ENCODE data around the gene ADAMTS2.

The ADAMTS2 gene

DNA sequence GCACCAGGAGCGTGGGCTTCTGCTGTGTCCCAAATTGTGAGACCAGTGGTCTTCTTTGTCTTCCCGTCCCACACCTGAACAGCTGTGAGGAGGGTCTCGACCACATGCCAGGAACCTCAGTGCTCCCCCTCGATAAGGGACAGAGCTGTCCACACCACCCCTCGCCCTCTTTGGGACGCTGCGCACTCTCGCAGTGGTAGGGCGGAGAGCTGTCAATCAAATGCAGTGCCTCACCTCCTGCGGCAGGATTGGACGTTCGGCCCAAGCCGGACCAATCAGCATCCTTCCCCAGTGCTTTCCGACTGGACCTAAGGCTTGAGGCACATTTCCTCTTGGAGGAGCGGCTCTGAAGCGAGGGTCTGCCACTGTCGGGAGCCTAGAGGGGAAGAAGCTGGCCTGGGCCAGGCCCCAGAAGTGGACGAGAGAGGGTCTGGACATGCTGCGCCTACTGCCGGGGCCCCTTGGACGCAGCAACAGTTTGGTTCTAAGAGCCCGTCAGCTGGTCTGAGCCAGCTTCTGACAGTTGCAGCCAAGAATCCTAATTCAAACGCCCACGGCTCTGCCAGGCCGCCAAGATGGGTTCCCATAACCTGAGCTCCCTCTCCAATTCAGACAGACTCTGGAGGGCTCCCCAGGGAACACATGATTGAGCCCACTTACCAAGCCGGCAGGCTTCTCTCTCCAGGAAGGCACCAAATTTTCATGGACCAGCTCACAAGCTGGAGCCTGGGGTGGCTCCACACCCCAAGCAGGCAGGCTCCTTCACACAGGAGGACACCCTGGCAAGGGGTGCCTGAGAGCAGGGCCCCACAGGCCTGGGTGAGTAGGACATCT, 28.1 kb upstream of the ADAMTS2 start:
- no peak for DNase-seq (ENCODE audit: low read depth in 1 of 2, low spot score in 1 of 2)

DNA sequence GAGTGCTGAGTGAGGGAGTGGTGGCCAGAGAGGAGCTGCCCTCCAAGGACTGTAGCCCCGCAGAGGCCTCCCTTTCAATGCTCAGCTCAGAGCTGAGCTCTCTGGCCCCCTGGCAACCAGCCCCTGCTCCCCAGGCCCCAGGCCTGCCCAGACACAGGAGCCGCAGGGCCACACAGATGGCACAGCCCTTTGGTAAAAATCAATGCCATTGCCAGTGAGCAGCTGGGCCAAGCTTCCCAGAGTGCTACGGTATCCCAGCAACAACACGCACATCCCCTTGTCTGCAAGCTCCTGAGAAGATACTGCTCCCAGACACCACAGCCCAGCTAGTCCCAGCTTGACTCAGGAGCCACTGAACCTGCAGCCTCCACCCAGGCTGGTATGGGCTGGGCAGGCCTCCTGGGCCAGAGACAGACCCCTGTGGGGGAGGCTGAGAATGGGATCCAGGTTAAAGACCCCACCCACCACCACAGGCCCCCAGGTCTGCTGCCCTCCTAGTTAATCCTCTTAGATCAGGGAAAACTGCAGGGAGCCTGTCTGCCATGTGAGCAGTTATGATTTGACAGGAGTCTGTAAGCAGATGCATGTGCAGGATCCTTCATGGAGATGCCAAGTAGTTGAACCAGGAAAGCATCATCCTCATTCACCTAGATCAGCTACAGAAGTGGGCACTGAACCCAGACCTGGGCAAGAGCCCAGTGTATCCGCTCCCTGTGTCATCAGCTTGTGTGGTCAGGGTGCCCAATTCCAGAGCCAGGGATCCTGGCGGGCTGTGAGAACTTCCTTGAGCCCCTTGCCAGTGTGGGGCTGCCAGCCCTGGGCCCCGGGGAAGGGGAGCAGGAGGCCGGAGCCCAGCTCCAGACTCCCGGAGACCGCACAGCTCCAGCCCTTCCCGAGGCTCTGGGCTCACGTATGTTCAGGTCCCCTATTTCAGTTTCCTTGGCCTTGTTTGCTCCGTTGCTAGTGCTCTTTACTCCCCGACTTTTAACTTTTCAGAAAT, 26.7 kb upstream of the ADAMTS2 start:
- no peak for DNase-seq (ENCODE audit: low read depth in 1 of 2, low spot score in 1 of 2)

DNA sequence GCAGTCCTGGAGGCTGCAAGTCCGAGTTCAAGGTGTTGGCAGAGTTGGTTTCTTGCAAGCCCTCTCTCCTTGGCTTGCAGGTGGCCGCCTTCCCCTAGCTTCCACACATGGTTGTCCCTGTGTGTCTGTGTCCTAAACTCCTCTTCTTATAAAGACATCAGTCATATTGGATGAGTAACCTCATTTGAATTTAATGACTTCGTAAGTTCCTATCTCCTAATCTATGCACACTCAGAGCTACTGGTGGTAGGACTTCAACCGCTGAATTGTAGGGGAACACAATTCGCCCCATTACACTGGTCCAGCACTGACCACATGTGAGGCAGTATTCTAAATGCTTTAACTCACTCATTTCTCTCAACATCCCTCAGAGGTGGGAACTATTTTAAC, 25.9 kb upstream of the ADAMTS2 start:
- no peak for DNase-seq (ENCODE audit: low read depth in 1 of 2, low spot score in 1 of 2)

DNA sequence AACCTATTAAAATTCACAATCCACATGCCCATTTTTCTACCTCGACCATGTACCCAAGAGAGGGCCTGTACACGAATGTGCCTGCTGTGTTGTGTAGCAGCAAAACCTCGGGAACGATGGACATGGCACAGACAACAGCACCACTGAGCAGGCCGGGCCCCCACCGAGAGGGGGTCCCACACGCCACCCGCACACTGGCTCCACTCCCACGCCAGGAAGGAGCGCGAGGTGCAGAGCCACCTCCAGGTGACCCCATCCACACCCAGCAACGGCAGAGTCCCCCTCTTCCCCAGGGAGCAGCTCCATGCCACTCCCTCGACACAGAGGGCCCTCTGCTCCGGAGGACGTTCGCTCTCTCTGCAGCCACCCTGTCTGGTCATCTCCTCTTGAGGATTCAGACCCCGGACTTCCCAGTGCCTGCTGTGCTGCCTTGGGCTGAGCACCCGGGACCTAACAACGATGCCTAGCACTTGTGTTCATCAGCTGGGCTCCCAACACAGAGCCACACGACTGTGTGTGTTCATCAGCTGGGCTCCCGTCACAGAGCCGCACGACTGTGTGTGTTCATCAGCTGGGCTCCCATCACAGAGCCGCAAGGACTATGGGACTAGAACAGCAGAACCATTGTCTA, 25.3 kb upstream of the ADAMTS2 start:
- no peak for DNase-seq (ENCODE audit: low read depth in 1 of 2, low spot score in 1 of 2)

DNA sequence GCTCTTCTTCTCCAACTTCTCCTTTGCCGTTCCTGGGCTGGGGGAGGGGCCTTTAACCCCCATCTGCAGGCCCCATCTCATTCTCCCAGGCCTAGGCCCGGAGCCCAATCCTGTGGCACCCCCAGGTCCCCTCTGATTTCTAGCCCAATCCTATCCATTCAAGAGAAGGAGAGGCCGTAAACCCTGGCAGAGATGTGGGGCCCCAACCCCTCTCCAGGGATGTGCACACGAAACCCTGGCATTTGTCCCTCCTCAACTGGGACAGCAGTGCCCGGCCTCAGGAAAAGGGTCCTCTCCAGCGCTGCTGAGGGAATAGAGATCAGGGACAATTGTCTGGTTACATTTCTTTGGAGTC, 24.2 kb upstream of the ADAMTS2 start:
- no peak for DNase-seq (ENCODE audit: low read depth in 1 of 2, low spot score in 1 of 2)

DNA sequence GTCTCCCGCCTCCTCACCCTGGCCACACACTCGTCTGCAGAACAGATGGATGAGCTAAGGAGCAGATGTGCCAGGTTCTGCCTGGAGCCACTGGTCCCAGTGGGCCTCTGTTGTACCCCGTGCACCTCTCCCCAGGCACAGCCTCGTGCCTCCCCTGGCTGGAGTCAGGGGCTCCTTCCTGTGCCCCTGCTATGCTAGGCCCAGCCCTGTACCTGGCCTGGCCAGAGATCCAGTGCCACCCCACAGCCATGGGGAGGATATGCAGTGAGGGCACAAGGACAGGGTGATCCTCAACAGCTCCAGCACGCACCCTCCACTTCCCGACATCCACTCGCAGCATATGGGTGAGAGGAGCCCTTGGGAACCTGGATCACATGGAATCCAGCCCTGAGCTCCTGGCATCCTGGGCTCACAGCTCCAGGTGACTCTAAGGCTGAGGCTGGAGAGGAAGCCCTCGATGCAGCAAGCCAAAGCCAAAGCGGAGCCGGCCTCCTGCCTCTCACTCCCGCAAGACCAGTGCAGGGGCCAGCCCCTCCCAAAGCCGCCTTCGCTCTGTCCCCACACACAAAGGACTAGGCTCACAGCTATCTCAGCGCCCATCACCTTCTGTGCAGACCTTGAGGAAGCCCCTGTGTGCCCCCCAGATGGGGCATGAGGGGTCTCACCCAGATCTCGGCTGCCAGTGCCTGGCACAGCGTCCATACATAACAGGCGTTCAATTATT, 23.7 kb upstream of the ADAMTS2 start:
- DNase-seq (ENCODE audit: low read depth in 1 of 2, low spot score in 1 of 2), result no peak

DNA sequence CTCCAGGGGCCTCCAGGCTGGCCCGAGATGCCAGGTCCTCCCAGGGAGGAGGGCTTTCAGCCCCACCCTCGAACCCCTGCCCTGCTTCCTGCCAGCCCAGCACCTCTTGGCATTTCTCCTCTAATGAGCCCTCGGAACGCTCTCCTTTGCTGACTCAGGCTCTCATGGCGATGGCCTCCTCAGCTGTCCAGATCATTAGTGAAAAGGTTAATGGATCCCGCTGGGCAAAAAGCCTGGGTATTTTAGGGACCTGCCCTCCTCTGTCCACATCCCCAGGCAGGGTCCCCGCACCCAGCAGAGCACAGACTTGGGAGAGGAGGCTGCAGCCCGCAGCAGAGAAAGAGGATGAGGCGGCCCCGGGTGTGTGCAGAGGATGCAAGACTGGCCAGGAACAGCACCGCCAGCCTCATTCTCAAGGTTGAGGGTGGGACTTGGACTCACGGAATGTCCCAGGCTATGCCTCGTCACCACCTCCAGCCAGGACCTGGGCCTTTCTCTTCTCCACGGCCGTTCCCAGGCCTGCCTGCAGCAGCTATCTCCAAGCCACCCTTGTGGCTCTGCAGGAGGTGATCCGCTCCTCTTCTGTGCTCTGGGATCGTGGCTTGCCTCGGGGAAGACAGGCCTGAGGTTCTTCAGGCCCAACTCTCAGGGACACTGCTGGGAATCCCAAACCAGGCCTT, 23.0 kb upstream of the ADAMTS2 start:
- no peak for DNase-seq (ENCODE audit: low read depth in 1 of 2, low spot score in 1 of 2)

DNA sequence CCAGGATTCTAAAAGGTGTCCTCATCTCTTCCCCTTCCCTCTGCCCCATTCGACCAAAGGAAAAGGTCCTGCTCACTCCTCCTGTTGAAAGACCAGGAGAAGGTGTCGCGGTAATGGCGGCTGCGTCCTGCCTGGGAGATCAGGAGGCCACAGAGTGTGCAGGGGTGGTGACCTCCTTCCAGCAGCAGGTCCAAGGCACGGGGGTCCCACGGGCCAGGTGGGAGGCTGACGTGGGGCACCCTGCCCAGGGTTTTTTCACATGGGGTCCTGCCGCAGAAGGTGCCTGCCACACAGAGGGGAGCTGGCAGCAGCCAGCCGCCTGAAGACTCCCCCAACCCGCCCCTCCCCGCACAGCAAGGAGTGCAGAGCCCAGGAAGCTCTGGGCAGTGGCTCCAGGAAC, 22.2 kb upstream of the ADAMTS2 start:
- no peak for DNase-seq (ENCODE audit: low read depth in 1 of 2, low spot score in 1 of 2)

DNA sequence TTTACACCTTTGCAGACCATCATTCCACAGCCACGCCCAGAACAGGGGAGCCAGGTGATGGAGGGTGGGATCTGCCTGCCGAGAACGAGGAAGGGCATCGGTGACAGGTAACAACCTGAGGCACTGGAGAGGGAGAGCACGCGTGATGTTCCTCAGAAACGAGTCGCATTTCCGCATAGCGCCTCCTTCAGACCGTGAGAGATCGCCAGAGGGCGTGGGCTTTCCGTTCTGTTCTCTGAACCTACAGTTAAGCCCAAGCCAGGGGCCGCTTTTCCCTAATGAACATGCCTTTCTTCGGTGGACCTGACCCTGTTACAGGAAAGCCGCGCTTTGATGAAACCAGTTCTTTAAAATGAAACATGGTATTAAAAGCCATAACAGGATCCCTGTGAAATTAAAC, 17.1 kb upstream of the ADAMTS2 start:
- DNase-seq (ENCODE audit: low read depth in 1 of 2, low spot score in 1 of 2), result no peak

DNA sequence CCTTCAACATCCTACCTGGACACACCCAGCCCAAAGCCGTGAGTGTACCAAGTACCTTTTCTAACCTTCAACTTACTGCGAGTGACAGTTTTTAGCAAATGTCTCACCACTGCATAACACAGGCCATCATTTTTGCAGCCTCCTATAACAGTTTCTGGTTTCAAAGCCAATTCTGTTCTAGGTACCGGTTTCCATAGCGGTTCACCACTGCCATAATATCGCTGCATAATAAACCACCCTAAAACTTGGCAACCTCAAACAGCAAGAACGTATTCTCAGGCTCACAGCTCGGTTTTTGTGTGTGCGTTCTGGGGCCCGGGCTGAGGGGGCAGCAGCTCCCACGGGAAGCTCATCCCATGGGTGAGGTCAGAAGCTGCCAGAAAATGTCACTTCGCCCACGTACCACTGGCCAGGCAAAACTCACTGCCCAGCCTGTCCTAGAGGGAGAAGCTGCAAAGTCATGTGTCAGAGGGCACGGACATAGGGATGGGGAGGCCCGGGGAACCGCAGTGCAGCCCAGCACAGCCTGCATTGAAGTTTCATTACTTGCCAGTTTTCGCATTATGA, 15.9 kb upstream of the ADAMTS2 start:
- DNase-seq (ENCODE audit: low read depth in 1 of 2, low spot score in 1 of 2), result no peak

DNA sequence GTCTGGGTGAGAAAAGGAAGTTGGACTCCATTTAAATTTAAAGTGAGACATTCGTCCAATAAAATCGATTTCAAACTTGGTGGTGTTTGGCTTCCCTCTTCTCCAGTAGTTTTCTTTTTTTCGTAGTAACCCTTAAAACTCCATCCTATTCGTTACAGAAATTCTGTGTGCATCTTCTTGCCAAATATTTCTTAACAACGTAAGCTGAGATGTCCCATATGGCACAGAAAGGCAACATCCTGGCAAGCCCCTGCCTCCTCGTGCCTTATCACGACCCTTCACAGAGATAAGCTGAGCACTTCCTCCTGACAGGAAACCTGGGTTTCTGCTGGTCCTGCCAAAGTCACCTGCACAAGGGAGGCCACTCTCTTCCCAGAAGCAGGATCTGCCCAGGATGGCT, 11.8 kb upstream of the ADAMTS2 start:
- DNase-seq (ENCODE audit: low read depth in 1 of 2, low spot score in 1 of 2), result no peak

DNA sequence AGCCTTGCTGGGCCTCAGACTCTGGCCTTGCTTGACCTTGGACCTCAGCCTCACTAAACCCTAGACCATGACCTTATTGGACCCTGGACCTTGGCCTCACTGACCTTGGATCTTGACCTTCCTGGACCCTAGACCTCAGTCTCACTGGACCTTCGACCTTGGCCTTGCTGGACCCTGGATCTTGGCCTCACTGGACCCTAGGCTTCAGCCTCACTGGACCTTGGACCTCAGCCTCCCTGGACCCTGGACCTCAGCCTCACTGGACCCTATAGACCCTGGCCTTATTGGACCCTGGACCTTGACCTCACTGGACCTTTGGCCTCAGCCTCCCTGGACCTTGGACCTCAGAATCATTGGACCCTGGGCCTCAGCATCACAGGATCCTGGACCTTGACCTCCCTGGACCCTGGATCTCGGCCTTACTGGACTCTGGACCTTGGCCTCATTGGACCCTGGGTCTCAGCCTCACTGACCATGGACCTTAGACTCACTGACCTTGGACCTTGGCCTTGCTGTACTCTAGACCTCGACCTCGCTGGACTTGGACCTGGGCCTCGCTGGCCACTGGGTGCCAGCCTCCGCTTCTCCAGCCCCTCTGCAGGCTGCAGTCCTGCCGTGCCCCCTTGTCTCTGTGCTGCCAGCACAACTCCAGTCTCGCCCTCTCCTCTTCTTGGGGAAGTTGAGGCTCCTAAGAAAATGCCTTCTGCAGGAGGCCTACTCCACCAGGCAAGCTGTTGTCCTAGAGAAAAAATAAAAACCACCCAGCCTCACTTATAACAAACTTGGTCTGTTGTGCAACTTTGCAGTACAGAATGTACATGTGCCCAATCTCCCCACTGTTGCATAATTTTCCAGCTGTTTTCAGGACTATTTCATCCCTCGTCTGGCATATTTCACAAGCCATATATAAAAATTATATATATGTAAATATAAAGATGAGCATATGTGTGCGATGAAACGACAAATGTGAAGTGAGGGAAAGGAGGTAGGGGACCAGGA, 11.0 kb upstream of the ADAMTS2 start:
- no peak for DNase-seq (ENCODE audit: low read depth in 1 of 2, low spot score in 1 of 2)

DNA sequence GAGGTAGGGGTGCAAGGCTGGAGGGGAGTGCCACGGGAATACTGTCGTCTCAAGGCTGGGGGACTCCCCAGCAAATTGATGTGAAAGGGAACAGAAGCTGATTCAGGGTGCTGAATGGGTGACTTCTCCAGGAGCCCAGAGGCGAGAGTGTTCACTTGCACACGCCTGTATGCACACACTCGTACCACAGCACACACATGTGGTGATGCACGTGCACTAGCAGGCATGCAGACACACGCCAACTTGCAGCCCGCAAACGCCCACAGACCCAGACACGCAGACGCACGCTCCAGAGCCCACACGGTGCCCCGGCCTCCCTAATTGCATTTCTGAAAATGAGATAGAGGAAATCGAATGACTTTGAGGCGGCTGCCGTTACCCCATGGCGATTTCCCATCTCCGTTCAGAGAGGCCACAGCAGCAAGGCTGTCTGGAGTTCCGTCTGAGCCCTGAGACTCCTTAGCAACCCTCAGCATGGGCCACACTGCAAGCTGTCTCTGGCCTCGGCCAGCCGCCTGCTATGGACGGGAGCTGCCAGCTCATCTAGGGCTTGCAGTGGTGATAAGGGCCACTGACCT, 9.1 kb upstream of the ADAMTS2 start:
- DNase-seq (ENCODE audit: low read depth in 1 of 2, low spot score in 1 of 2), result no peak

DNA sequence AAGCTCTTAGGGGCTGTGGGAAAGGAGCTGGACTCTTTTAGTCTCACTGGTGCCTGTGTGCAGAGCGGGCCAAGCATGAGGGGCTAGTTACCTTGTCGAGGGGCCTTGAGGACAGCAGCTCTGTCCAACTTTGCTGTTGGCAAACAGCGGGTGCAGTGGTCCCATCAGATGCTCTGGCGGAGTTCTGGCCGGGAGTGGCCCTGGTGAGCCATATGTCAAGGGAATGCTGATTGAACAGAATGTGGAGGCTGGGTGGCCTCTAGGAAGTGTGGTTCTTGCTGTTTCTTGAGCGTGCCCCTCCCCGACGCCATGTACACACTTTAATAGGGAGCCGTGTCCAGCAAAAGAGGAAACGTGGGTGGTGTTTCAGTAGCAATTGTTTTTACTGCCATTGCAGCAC, 3.6 kb upstream of the ADAMTS2 start:
- DNase-seq (ENCODE audit: low read depth in 1 of 2, low spot score in 1 of 2), result no peak

DNA sequence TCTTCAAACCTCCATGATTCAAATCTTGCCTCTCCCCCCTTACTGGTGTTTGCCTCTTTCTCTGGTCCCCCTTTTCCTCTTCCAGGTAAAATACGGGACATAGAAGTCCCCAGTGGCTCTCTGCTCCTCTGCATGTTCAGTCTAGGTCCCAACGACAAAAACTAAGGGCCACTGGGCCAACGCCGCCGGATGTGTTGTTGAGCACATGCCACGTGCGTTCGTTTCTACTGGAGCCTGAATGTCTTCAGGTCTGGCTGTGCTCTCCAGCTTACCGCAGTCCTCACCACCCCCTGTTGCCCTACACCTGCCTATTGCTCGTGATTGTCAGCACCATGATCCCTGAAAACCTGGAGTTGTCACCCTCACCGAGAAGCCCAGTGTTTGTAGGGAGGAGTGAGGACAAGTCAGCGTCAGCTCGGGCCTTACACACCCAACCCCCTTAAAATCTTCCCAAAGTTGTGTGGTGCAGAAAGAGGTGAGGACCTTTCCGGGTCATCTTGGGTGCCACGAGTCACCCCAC, 2.8 kb upstream of the ADAMTS2 start:
- DNase-seq (ENCODE audit: low read depth in 1 of 2, low spot score in 1 of 2), result no peak

DNA sequence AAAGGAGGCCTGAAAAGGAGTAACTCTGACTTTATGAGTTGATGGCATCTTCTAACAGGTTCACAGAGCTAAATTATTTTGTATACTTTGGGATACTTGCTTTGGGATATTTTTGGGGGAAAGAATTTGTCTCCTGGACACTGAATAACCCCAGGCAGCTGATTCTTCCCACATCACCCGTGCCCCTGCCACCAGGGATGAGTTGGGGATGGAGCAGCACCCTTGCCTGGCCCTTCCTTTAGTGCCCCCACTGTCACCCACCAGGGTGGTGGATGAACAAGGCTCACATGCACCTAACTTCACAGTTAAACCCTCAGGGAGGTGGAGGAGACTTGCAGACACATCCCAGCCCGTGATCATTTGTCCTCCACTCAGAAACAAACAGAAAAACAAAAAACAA, 2.3 kb upstream of the ADAMTS2 start:
- DNase-seq (ENCODE audit: low read depth in 1 of 2, low spot score in 1 of 2), result no peak

DNA sequence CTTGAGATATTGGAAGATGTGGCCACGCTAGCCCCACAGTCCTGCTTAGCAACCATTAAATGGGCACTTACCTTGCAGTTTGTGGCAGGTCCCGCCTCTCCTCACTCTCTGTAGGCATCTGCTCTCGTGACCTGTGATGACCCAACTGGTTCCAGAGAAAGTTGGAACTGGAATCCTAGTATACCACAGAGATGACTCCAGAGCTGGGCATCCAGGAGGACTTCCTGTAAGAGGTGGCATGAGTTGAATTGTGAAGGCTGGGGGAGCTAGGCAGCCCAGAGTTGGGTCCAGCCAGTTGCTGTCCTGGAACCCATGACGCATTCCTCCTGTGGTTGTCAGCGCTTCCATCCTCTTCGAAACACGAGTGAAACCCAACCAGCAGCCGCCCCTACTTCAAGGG, 1.6 kb upstream of the ADAMTS2 start:
- no peak for DNase-seq (ENCODE audit: low read depth in 1 of 2, low spot score in 1 of 2)

DNA sequence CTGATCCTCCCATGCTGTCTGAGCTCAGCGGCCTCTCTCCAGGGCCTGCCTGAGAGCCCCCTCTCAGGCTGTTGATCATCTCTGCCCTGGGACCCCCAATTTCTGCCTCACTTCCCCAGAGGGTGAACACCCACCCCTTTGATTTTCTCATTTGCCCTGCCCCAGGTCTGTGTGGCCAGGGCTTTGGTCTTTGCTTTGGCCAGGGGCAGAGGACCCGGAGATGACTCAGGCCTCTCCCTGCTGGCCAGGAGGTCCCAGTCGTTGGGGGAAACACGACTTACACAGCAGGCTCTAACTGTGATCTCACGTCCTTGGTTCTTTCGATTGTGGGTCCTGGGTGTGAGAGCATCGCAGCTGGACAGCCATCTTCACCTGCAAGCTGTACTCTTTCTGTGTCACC, 1.1 kb upstream of the ADAMTS2 start:
- DNase-seq (ENCODE audit: low read depth in 1 of 2, low spot score in 1 of 2), result no peak

DNA sequence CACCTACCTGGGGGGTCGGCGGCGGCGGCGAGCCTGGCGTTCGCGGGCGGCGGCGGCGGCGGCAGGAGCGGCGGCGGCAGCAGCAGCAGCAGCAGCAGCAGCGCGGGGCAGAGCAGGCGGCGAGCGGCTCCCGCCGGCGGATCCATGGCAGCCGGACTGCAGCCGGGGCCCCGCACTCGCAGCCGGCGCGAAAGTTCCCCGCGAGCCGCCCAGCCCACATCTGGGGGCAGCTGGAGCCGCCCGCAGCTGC, 153 bp downstream of the ADAMTS2 start:
- DNase-seq (ENCODE audit: low read depth in 1 of 2, low spot score in 1 of 2), result no peak

Measured in stimulated activated CD4-positive, alpha-beta T cell treated with anti-CD3 and anti-CD28 coated beads, Interleukin-15, amount 100 ng/mL, for 1 hour (primary cell).